BJ (cell line): Measurements from ENCODE around the gene R3HDM4. TPM values are rescaled to one million over a fixed set of nuclear protein-coding genes. Genes with fewer than 3 reads are reported as not detected.
"Not testable (repeated sequence)": the region's sequence is repeated elsewhere in the genome, so short reads cannot be mapped to it uniquely, and the experiment has no call there.

Experiments
- CTCF ChIA-PET: fragments of 350-600 bp; formaldehyde crosslinking; extraction: SDS; loops from one replicate; lab custom pipeline; 2021; ENCODE audit warnings: antibody characterized with exemption, inconsistent platforms; lab: Yijun Ruan, JAX
- POLR2A ChIA-PET: fragments of 300-600 bp; sonication (Branson Sonifier 250); formaldehyde crosslinking; extraction: SDS; loops from one replicate; lab custom pipeline; 2021; ENCODE audit warnings: antibody characterized with exemption; lab: Charles Lee
- DNase-seq: peaks from one replicate; pipeline ENCODE4 v3.0.0-alpha.2; 2011; ENCODE audit warnings: low read depth
- H3K27me3 ChIP-seq: 2 replicates; pipeline ENCODE4 v1.6.0; 2011; ENCODE audit warnings: low read length; ENCODE audit not compliant: control insufficient read depth, insufficient read depth
- H3K36me3 ChIP-seq: 2 replicates; pipeline ENCODE4 v1.5.1; 2011; ENCODE audit warnings: low read length; ENCODE audit not compliant: control insufficient read depth, insufficient read depth
- H3K4me3 ChIP-seq: 2 replicates; pipeline ENCODE4 v1.5.1; 2011; ENCODE audit warnings: low read depth, mild to moderate bottlenecking, control low read depth, low read length
- CTCF ChIP-seq: IDR thresholded peaks from 2 replicates; pipeline ENCODE4 v1.5.1; 2011; ENCODE audit warnings: low read depth, mild to moderate bottlenecking, control low read depth, inconsistent platforms, low read length, moderate library complexity; ENCODE audit not compliant: insufficient read depth
- polyA plus RNA-seq: library from polyadenylated mRNA; depleted of rRNA; stranded (reverse); fragments of >200 nt; gene quantifications from 2 replicates; pipeline ENCODE4 v1.2.3, GENCODE V29; 2011

The R3HDM4 gene
- polyA plus RNA-seq, 1 experiment: 46.6 TPM

GRCh38 chr19:892243-892893 is 20.7 kb downstream of the R3HDM4 start:
- TF ChIP-seq CTCF: no peak
- Histone ChIP-seq H3K4me3 (peak overlapping the region; percentile 85), H3K27me3 (no peaks in the 10 kb centered on the region), H3K36me3 (peaks cover 22% of the 10 kb centered on the region)
- DNase-seq: no peak
- POLR2A ChIA-PET: no interaction called here
- CTCF ChIA-PET: interaction anchor here (0.6 to 1.2 kb wide), 3 partner anchors 27 to 101 kb away, joined by 3 to 4 read pairs (median 3); no protein-coding TSS in a partner anchor

DNA sequence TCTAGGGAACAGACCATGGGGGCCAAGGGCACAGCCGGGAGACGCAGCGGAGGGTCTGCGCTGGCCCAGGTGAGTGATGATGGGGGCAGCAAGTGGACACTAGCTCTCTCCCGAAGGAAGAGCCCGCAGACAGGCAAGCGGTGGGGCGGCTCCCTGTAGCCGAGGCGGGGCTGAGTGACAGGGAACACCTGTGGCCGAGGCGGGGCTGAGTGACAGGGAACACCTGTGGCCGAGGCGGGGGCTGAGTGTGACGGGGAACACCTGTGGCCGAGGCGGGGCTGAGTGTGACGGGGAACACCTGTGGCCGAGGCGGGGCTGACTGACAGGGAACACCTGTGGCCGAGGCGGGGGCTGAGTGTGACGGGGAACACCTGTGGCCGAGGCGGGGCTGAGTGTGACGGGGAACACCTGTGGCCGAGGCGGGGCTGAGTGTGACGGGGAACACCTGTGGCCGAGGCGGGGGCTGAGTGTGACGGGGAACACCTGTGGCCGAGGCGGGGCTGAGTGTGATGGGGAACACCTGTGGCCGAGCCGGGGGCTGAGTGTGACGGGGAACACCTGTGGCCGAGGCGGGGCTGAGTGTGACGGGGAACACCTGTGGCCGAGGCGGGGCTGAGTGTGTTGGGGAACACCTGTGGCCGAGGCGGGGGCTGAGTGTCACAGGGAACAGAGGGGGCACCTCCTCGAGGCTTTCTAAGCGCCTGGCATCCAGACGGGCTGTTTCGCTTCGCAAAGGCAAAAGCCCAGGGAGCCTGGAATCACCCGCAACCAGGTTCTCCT is 21.4 kb downstream of the R3HDM4 start:
- CTCF ChIA-PET: interaction anchor here (1.2 kb wide), 1 partner anchor 35 kb away, joined by 4 read pairs; no protein-coding TSS in a partner anchor
- H3K27me3 ChIP-seq, DNase-seq, POLR2A ChIA-PET: not testable (repeated sequence)
- Histone ChIP-seq H3K4me3 (peak overlapping the region; percentile 85), H3K36me3 (peaks cover 19% of the 10 kb centered on the region)

DNA sequence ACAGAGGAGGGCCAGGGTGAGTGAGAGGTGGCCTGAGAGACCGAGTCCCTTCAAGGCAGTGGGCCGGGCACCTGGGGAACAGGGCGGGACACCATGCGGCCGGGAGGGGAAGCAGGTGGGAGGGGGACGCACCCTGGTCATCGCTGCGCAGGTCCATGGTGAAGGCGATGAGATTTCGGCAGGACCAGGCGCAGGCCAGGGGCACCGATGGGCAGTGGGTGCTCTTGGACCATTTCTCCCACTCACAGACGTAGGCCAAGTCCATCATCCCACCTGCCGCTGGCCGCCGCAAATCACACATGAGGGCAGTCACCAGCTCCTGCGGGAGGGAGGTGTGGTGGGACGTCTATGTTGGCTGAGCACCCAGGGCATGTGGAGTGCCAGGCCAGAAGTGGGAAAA is 22.2 kb downstream of the R3HDM4 start:
- CTCF ChIA-PET: no interaction called here
- no peak for TF ChIP-seq CTCF
- DNase-seq: no peak
- POLR2A ChIA-PET: no interaction called here
- H3K36me3 ChIP-seq: peaks cover 23% of the 10 kb centered on the region
- H3K27me3 ChIP-seq: no peaks in the 10 kb centered on the region
- no peak overlapping the region for H3K4me3 ChIP-seq

GRCh38 chr19:889662-890295 is 23.2 kb downstream of the R3HDM4 start:
- no peak for TF ChIP-seq CTCF
- Histone ChIP-seq H3K4me3 (no peak overlapping the region), H3K27me3 (no peaks in the 10 kb centered on the region), H3K36me3 (peaks cover 30% of the 10 kb centered on the region)
- ChIA-PET CTCF (no interaction called here), POLR2A (no interaction called here)
- DNase-seq: no peak

DNA sequence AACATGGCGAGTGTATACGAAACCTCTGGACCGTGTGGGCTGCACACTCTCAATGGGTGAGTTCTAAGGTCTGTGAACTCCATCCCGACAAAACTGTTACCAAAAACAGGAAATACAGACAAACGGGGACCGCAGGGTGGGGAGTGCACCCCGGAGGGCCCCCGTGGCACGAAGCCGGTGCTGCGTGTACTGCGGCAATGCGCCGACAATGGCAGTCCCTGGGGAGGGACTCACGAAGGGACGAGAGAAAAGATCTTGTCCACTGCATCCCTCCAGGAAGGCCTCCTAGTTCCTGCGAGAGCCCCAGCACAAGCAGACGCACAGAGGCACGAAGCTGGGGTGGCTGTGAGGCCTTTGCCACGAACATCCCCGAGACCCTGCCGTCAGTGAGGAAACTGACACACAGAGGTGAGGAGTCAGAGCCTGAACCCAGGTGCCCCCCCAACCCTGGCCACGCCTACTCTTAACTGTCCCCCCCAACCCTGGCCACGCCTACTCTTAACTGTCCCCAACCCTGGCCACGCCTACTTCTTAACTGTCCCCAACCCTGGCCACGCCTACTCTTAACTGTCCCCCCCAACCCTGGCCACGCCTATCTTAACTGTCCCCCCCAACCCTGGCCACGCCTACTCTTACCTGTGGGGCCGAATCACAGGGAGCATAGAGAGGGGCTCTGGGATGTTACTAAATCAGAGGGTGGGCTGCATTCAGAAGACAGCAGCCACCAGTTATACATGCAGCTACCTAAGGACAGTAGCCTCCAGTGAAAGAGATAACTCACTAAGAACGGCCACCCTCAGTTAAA is 24.2 kb downstream of the R3HDM4 start:
- peaks cover 36% of the 10 kb centered on the region for H3K36me3 ChIP-seq
- no peaks in the 10 kb centered on the region for H3K27me3 ChIP-seq
- TF ChIP-seq CTCF: no peak
- H3K4me3 ChIP-seq: no peak overlapping the region
- ChIA-PET CTCF (no interaction called here), POLR2A (no interaction called here)
- DNase-seq: no peak
